Measurements from ENCODE around the gene DIPK2A.

The DIPK2A gene

DNA sequence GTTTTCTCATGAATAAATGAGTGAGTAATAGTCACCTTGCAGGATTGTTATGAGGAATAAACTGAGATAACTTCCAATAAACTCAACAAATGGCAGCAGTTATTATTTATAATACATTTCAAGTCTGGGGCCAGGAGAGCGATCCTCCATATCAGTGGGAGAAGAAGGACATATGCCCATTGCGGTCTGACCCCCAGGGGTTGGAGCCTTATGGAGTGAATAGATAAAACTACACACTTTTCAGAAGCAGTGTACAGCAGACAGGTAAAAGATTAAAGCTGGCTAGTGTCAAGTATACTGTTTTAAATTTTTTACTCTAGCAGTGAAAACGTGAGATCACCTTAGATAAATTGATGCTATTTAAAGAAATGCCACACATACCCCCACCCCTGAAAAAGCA lies 43.5 kb downstream of the DIPK2A start:
- no peak for DNase-seq (ENCODE audit: extremely low read depth, low read depth)
- TF ChIP-seq, protein P1, sequence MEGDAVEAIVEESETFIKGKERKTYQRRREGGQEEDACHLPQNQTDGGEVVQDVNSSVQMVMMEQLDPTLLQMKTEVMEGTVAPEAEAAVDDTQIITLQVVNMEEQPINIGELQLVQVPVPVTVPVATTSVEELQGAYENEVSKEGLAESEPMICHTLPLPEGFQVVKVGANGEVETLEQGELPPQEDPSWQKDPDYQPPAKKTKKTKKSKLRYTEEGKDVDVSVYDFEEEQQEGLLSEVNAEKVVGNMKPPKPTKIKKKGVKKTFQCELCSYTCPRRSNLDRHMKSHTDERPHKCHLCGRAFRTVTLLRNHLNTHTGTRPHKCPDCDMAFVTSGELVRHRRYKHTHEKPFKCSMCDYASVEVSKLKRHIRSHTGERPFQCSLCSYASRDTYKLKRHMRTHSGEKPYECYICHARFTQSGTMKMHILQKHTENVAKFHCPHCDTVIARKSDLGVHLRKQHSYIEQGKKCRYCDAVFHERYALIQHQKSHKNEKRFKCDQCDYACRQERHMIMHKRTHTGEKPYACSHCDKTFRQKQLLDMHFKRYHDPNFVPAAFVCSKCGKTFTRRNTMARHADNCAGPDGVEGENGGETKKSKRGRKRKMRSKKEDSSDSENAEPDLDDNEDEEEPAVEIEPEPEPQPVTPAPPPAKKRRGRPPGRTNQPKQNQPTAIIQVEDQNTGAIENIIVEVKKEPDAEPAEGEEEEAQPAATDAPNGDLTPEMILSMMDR (IDR thresholded peaks at IDR 0.05; ENCODE audit: low read depth, low read length): no peak

GRCh38 chr3:144018776-144019175 lies 47.2 kb downstream of the DIPK2A start:
- TF ChIP-seq, protein P1 (IDR thresholded peaks at IDR 0.05; ENCODE audit: low read depth, low read length): no peak
- DNase-seq (ENCODE audit: extremely low read depth, low read depth): no peak
